ENCODE measurements around the gene SMARCAL1.
"Not testable (repeated sequence)": the region's sequence is repeated elsewhere in the genome, so short reads cannot be mapped to it uniquely, and the experiment has no call there.

The SMARCAL1 gene

DNA sequence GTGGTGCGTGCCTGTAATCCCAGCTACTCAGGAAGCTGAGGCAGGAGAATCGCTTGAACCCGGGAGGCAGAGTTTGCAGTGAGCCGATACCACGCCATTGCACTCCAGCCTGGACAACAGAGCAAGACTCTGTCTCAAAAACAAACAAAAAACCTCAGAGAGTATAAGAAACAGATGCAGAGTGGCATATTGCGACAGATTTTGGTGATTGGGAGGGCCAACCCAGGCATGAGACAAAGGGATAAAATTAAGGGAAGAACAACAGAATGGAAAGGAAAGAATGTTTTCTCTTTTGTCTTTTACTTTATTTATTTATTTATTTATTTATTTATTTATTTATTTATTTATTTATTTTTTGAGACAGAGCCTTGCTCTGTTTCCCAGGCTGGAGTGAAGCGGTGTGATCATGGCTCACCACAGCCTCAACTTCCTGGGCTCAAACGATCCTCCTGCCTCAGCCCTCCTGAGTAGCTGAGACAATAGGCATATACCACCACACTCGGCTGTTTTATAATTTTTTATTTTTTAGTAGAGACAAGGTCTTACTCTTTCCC, 106.4 kb downstream of the SMARCAL1 start:
- H3K36me3 ChIP-seq (ENCODE audit: control insufficient read depth, insufficient read depth, low read length); H2BK120ac ChIP-seq (ENCODE audit: low read depth, low read length); H3K56ac ChIP-seq (ENCODE audit: low read length); H3K27ac ChIP-seq (ENCODE audit: low read depth, low read length); H2BK5ac ChIP-seq (ENCODE audit: low read length); H3K23ac ChIP-seq (ENCODE audit: low read length); H3K79me2 ChIP-seq (ENCODE audit: control insufficient read depth, insufficient read depth, low read length); H3K4ac ChIP-seq (ENCODE audit: low read depth, low read length); H3K4me3 ChIP-seq (ENCODE audit: low read length); H3K79me1 ChIP-seq (ENCODE audit: low read length); H3K27me3 ChIP-seq (ENCODE audit: insufficient read depth, low read length, poor library complexity); DNase-seq; H3K4me1 ChIP-seq (ENCODE audit: control insufficient read depth, low read depth, low read length); H3K9ac ChIP-seq (ENCODE audit: low read length); H3K18ac ChIP-seq (ENCODE audit: low read length); H3K4me2 ChIP-seq (ENCODE audit: low read length); H4K8ac ChIP-seq (ENCODE audit: low read depth, low read length); H2AK5ac ChIP-seq (ENCODE audit: low read length); H2BK15ac ChIP-seq (replicated peaks; ENCODE audit: low read depth); H4K5ac ChIP-seq (ENCODE audit: low read length): not testable (repeated sequence)
- WGBS (ENCODE audit: extremely low coverage, insufficient coverage, low lambda C conversion rate): no CpG with 5 or more reads among the region's 9 CpGs

- H3K4me3 ChIP-seq (ENCODE audit: low read length): no peak overlapping the region
- no peak overlapping the region for H3K9ac ChIP-seq (ENCODE audit: low read length)
- H3K18ac ChIP-seq (ENCODE audit: low read length): no peak overlapping the region
- DNase-seq: peak; percentile 84
- no peak overlapping the region for H3K27ac ChIP-seq (ENCODE audit: low read depth, low read length)
- no peak overlapping the region for H2BK15ac ChIP-seq (replicated peaks; ENCODE audit: low read depth)
- H3K27me3 ChIP-seq (ENCODE audit: insufficient read depth, low read length, poor library complexity): no peaks in the 10 kb centered on the region
- no CpG with 5 or more reads among the region's 3 CpGs for WGBS (ENCODE audit: extremely low coverage, insufficient coverage, low lambda C conversion rate)
- no peaks in the 10 kb centered on the region for H3K79me1 ChIP-seq (ENCODE audit: low read length)
- no peaks in the 10 kb centered on the region for H3K79me2 ChIP-seq (ENCODE audit: control insufficient read depth, insufficient read depth, low read length)
- H3K36me3 ChIP-seq (ENCODE audit: control insufficient read depth, insufficient read depth, low read length): no peaks in the 10 kb centered on the region
- no peak overlapping the region for H3K56ac ChIP-seq (ENCODE audit: low read length)
- H2AK5ac ChIP-seq (ENCODE audit: low read length): no peak overlapping the region
- H4K8ac ChIP-seq (ENCODE audit: low read depth, low read length): no peak overlapping the region
- no peak overlapping the region for H2BK5ac ChIP-seq (ENCODE audit: low read length)
- H3K4ac ChIP-seq (ENCODE audit: low read depth, low read length): no peak overlapping the region
- no peaks in the 10 kb centered on the region for H3K4me1 ChIP-seq (ENCODE audit: control insufficient read depth, low read depth, low read length)
- H3K23ac ChIP-seq (ENCODE audit: low read length): no peak overlapping the region
- no peak overlapping the region for H4K5ac ChIP-seq (ENCODE audit: low read length)
- no peak overlapping the region for H3K4me2 ChIP-seq (ENCODE audit: low read length)
- H2BK120ac ChIP-seq (ENCODE audit: low read depth, low read length): no peak overlapping the region
Measured at GRCh38 chr2:216519154-216519762, 107.0 kb downstream of the SMARCAL1 start.

DNA sequence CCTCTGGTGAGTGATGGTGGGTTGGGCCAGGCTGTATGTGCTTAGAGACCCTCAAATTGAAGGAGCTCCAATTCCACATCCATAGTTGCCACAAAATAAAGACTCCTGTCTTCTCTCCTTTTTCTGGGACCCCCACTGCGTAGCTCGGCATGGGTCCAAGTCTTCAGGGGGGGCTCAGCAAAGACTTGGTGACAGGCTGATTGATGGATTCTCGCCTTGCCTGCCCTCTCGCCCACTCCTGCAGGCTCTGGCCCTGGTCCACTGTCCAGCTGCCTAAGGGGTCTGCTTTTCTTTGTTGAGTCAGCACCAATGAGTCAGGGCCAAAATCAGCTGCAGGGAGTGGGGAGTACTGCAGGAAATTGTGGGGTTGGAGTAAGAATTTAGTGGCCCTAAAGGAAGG, 107.8 kb downstream of the SMARCAL1 start:
- Histone ChIP-seq H2AK5ac (ENCODE audit: low read length) (no peak overlapping the region), H3K56ac (ENCODE audit: low read length) (no peak overlapping the region), H3K36me3 (ENCODE audit: control insufficient read depth, insufficient read depth, low read length) (no peaks in the 10 kb centered on the region), H2BK5ac (ENCODE audit: low read length) (no peak overlapping the region), H4K8ac (ENCODE audit: low read depth, low read length) (no peak overlapping the region), H3K27ac (ENCODE audit: low read depth, low read length) (no peak overlapping the region), H4K5ac (ENCODE audit: low read length) (no peak overlapping the region), H3K18ac (ENCODE audit: low read length) (no peak overlapping the region), H2BK120ac (ENCODE audit: low read depth, low read length) (no peak overlapping the region), H3K23ac (ENCODE audit: low read length) (no peak overlapping the region), H3K4me3 (ENCODE audit: low read length) (no peak overlapping the region), H3K79me2 (ENCODE audit: control insufficient read depth, insufficient read depth, low read length) (no peaks in the 10 kb centered on the region), H2BK15ac (replicated peaks; ENCODE audit: low read depth) (no peak overlapping the region), H3K4ac (ENCODE audit: low read depth, low read length) (no peak overlapping the region), H3K4me1 (ENCODE audit: control insufficient read depth, low read depth, low read length) (no peaks in the 10 kb centered on the region), H3K4me2 (ENCODE audit: low read length) (no peak overlapping the region), H3K27me3 (ENCODE audit: insufficient read depth, low read length, poor library complexity) (no peaks in the 10 kb centered on the region), H3K79me1 (ENCODE audit: low read length) (no peaks in the 10 kb centered on the region), H3K9ac (ENCODE audit: low read length) (no peak overlapping the region)
- no CpG with 5 or more reads among the region's 4 CpGs for WGBS (ENCODE audit: extremely low coverage, insufficient coverage, low lambda C conversion rate)
- DNase-seq: no peak

DNA sequence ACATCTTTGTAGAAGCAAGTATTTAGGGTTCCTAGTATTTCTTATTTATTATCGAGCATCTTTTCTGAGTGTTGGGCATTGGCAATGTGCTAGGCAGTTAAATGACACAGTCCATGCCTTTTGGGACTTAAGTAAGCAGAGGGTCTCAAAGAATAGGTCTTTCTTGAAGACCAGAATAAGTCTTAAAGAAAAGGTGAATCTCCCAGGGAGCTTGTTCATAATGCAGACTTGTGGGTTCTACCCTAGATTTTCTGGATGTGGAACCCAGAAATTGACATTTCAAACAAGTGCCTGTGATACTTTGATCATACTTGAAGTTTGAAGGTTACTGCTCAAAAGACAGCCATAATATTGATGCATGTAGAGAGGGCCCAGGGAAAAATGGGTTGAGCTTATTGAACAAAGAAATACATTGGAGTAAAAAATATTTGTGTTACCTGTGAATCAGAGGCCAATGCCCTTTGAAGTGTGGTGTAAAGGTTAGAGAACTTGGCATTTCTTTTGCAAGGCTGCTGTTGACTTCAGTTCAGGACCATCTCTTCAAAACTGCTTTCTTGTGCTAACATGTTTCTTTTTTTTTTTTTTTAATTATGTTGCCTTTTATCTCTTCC, 110.7 kb downstream of the SMARCAL1 start:
- Histone ChIP-seq H3K79me1 (ENCODE audit: low read length) (no peaks in the 10 kb centered on the region), H3K18ac (ENCODE audit: low read length) (no peak overlapping the region), H3K23ac (ENCODE audit: low read length) (no peak overlapping the region), H3K79me2 (ENCODE audit: control insufficient read depth, insufficient read depth, low read length) (no peaks in the 10 kb centered on the region), H3K4me2 (ENCODE audit: low read length) (no peak overlapping the region), H2AK5ac (ENCODE audit: low read length) (no peak overlapping the region), H3K9ac (ENCODE audit: low read length) (no peak overlapping the region), H2BK5ac (ENCODE audit: low read length) (no peak overlapping the region), H4K5ac (ENCODE audit: low read length) (no peak overlapping the region), H3K4me1 (ENCODE audit: control insufficient read depth, low read depth, low read length) (no peaks in the 10 kb centered on the region), H2BK15ac (replicated peaks; ENCODE audit: low read depth) (no peak overlapping the region), H3K4me3 (ENCODE audit: low read length) (no peak overlapping the region), H3K56ac (ENCODE audit: low read length) (no peak overlapping the region), H4K8ac (ENCODE audit: low read depth, low read length) (no peak overlapping the region), H3K4ac (ENCODE audit: low read depth, low read length) (no peak overlapping the region), H3K27me3 (ENCODE audit: insufficient read depth, low read length, poor library complexity) (no peaks in the 10 kb centered on the region), H3K27ac (ENCODE audit: low read depth, low read length) (no peak overlapping the region), H3K36me3 (ENCODE audit: control insufficient read depth, insufficient read depth, low read length) (no peaks in the 10 kb centered on the region), H2BK120ac (ENCODE audit: low read depth, low read length) (no peak overlapping the region)
- WGBS (ENCODE audit: extremely low coverage, insufficient coverage, low lambda C conversion rate): no CpG with 5 or more reads among the region's 1 CpG
- no peak for DNase-seq

- Histone ChIP-seq H2AK5ac (ENCODE audit: low read length) (no peak overlapping the region), H2BK15ac (replicated peaks; ENCODE audit: low read depth) (no peak overlapping the region), H3K27me3 (ENCODE audit: insufficient read depth, low read length, poor library complexity) (no peaks in the 10 kb centered on the region), H3K36me3 (ENCODE audit: control insufficient read depth, insufficient read depth, low read length) (no peaks in the 10 kb centered on the region), H3K56ac (ENCODE audit: low read length) (no peak overlapping the region), H3K27ac (ENCODE audit: low read depth, low read length) (no peak overlapping the region), H2BK5ac (ENCODE audit: low read length) (no peak overlapping the region), H4K8ac (ENCODE audit: low read depth, low read length) (no peak overlapping the region), H4K5ac (ENCODE audit: low read length) (no peak overlapping the region), H3K4me2 (ENCODE audit: low read length) (no peak overlapping the region), H3K18ac (ENCODE audit: low read length) (no peak overlapping the region), H3K79me2 (ENCODE audit: control insufficient read depth, insufficient read depth, low read length) (no peaks in the 10 kb centered on the region), H3K4me1 (ENCODE audit: control insufficient read depth, low read depth, low read length) (no peaks in the 10 kb centered on the region), H3K4me3 (ENCODE audit: low read length) (no peak overlapping the region), H3K9ac (ENCODE audit: low read length) (no peak overlapping the region), H3K4ac (ENCODE audit: low read depth, low read length) (no peak overlapping the region), H3K23ac (ENCODE audit: low read length) (no peak overlapping the region), H2BK120ac (ENCODE audit: low read depth, low read length) (no peak overlapping the region), H3K79me1 (ENCODE audit: low read length) (no peaks in the 10 kb centered on the region)
- DNase-seq: no peak
- no CpG with 5 or more reads among the region's 4 CpGs for WGBS (ENCODE audit: extremely low coverage, insufficient coverage, low lambda C conversion rate)
Measured at GRCh38 chr2:216525972-216526371, 113.7 kb downstream of the SMARCAL1 start.
